ENCODE results near the gene HHAT.

HHAT gene

DNA sequence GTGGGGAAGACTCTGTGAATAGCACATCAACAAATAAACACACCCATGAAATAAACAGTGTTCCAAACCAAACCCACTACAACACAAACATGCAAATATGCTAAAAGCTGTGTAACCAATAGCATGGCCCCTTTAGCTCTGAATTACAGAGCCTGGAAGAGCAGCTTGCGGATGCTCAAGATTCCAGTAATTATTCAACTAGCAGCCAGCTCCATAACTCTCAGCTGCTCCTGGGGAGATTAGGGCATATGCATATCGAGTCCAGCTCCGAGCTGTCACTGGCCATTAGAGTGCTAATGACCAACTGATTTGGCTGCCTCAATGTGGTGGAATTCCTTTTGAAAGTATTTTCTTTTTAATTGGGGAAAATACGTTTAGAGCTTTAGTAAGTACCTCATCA, 207.1 kb downstream of the HHAT start:
- TF ChIP-seq, protein P1, sequence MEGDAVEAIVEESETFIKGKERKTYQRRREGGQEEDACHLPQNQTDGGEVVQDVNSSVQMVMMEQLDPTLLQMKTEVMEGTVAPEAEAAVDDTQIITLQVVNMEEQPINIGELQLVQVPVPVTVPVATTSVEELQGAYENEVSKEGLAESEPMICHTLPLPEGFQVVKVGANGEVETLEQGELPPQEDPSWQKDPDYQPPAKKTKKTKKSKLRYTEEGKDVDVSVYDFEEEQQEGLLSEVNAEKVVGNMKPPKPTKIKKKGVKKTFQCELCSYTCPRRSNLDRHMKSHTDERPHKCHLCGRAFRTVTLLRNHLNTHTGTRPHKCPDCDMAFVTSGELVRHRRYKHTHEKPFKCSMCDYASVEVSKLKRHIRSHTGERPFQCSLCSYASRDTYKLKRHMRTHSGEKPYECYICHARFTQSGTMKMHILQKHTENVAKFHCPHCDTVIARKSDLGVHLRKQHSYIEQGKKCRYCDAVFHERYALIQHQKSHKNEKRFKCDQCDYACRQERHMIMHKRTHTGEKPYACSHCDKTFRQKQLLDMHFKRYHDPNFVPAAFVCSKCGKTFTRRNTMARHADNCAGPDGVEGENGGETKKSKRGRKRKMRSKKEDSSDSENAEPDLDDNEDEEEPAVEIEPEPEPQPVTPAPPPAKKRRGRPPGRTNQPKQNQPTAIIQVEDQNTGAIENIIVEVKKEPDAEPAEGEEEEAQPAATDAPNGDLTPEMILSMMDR (IDR thresholded peaks at IDR 0.05), result no peak

DNA sequence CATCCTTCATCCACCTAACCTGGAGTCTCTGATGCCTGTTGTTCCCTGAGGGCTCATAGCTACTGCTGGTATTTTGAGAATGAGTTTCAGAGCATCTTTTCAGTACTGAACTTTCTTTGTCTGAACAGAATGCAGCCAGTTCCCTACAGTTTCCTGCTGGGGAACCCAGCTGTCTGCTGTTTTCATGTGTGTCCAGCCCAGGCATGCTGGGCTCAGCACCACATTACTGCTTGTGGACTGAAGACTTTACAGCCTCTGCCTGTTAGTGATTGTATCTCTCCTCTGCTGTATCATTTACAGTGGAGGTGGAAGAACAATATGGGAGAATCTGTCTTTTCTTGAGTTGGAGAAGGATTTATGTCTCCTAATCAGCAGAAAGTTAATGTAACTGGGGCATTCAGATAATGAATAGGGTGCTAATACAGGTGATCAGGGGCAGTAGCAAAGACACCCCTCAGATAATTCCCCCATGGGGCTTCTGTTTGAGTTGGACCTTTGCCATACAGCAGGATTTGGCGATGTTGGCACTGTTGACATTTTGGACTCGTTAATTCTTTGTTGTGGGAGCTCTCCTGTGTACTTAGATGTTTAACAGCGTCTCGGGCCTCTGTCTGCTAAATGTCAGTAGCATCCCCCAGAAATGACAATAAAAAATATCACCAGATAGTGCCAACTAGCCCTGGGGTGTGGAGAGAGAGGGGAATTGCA, 207.7 kb downstream of the HHAT start:
- TF ChIP-seq, protein P1 (IDR thresholded peaks at IDR 0.05), result no peak

DNA sequence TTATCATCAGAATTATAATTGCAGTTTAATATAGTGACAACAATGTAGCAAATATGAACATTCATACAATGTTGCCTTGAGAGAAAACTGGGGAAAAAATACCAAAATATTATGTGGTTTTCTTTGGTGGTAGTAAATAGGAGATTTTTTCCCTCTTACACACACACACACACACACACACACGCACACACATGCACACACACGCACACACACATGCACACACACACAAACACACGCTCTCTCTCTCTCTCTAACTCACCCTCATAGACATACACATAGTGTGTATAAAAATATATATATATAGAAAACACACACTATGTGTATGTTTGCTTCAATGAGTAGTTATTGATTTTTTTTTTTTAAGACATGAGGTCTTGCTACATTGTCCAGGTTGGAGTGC, 211.6 kb downstream of the HHAT start:
- TF ChIP-seq, protein P1 (IDR thresholded peaks at IDR 0.05), result no peak

DNA sequence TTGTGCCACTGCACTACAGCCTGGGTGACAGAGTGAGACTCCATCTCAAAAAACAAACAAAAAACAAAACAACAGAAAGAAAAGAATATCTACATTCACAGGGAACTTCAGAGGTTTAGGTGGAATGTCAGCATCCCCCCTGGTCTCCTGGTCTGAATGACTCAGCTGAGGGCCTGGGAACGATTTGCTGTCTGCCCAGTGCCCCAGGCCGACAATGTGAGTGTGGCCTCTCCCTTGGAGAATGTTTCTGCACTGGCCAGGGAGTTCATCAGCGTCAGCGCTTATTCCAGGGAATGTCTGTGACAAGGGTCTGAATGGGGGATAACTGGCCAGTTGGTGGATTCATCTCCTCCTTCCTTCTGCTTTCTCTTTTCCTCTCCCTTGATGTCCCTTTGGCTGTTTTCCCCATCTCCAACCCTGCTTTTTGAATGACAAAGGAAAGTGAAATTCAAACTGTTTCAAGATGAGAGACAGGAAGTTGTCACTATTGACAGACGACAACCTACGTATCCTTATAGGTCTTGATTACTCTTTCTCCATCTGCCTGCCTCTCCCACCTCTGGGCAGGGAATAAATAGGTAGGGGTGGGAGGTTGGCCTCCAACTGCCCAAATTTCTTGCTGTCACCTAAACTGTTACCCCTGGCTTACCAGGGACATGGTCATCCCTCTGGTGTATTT, 213.1 kb downstream of the HHAT start:
- TF ChIP-seq, protein P1 (IDR thresholded peaks at IDR 0.05), result no peak

DNA sequence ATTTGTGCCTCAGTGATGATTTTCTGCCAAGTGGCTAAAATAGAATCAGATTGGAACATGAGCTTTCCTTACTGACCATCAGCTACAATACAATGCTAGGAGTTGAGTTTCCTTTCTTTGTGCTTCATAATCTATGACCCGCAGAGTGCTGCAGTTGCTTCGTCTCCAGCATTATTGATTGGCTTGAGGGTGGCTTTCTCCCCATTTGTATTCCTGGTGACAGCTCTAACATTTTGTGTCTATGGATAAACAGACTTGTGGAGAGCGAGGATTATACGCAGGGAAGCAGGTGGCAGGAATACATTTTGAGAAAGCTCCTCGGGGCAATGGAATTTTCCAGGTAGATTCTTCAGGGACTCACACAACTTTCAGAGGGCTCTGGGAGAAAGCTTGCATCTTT, 223.2 kb downstream of the HHAT start:
- TF ChIP-seq, protein P1 (IDR thresholded peaks at IDR 0.05), result no peak

DNA sequence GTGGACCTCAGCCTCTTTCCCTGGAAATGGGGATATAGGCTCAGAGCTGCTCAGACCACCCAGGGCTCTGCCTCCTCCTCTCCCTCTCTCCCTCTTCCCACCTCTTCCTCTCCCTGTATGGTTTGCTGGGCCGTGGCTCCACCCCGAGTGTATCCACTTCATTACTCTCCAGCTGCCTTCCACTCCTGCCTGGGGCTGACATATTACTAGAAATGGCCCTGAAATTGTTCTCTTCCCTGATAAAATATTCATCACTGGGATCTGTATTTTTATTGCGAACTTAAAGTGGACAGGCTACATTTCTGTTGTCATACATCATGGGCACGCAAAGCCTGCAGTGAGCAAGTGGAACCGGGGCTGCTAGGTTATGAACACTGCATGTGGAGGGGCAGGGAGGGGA, 225.0 kb downstream of the HHAT start:
- TF ChIP-seq, protein P1 (IDR thresholded peaks at IDR 0.05), result no peak

DNA sequence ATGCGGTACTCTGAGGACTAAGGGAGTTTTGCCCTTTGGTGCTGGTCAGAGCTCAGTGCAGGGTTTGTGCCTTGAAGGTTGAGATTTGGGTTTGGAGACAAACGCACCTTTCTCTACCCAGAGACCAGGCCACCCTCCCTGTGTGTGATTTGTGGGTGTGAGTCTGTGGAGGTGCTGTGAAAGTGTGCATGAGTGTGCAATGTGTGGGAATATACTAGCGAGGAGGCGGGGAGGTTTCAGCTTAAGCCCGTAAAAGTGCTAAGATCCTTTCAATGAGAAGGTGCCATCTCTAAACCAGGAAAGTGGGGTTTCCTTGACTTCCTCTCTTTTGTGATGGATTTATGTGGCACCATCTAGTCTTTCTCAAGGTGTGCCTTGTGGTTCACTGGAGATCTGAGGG, 225.7 kb downstream of the HHAT start:
- TF ChIP-seq, protein P1 (IDR thresholded peaks at IDR 0.05), result no peak
